Activated T-cell treated with anti-CD3 and anti-CD28 coated beads, Interleukin-2, amount 50 U/mL, for 24 hours (primary cell): ENCODE measurements around the gene FMNL2.

Experiments
- DNase-seq: peaks from one replicate; pipeline ENCODE4 v3.0.0-alpha.2; 2020
- H3K27ac Mint-ChIP-seq: 2 replicates; pipeline ENCODE4 v1.8.0; 2020; ENCODE audit warnings: mild to moderate bottlenecking, mixed read lengths
- H3K27me3 Mint-ChIP-seq: 2 replicates; pipeline ENCODE4 v1.8.0; 2020; ENCODE audit warnings: mixed read lengths
- H3K36me3 Mint-ChIP-seq: 2 replicates; pipeline ENCODE4 v1.8.0; 2020; ENCODE audit warnings: low read depth, mixed read lengths
- H3K4me1 Mint-ChIP-seq: 2 replicates; pipeline ENCODE4 v1.8.0; 2020; ENCODE audit warnings: low read depth, mixed read lengths
- H3K4me3 Mint-ChIP-seq: 2 replicates; pipeline ENCODE4 v1.8.0; 2020; ENCODE audit warnings: mild to moderate bottlenecking, moderate library complexity, mixed read lengths
- H3K9me3 Mint-ChIP-seq: 2 replicates; pipeline ENCODE4 v1.8.0; 2020; ENCODE audit warnings: mixed read lengths

Gene FMNL2

GRCh38 chr2:152330235-152330866 is 4.6 kb upstream of the FMNL2 start:
- DNase-seq, result no peak

GRCh38 chr2:152334701-152335015 is 316 bp upstream of the FMNL2 start:
- peaks cover 12% of the 10 kb centered on the region for H3K4me1 Mint-ChIP-seq
- DNase-seq, result no peak
- H3K27ac Mint-ChIP-seq, result no peak overlapping the region
- peak overlapping the region; percentile 77 for H3K4me3 Mint-ChIP-seq
- H3K9me3 Mint-ChIP-seq, result no peaks in the 10 kb centered on the region
- H3K27me3 Mint-ChIP-seq, result peaks cover 54% of the 10 kb centered on the region
- no peaks in the 10 kb centered on the region for H3K36me3 Mint-ChIP-seq

More at GRCh38 chr2:152330235-152330866, 4.6 kb upstream of the FMNL2 start:
- no peak overlapping the region for H3K4me3 Mint-ChIP-seq
- peaks cover 39% of the 10 kb centered on the region for H3K27me3 Mint-ChIP-seq
- H3K4me1 Mint-ChIP-seq, result peaks cover 6% of the 10 kb centered on the region
- no peaks in the 10 kb centered on the region for H3K9me3 Mint-ChIP-seq
- H3K36me3 Mint-ChIP-seq, result no peaks in the 10 kb centered on the region
- H3K27ac Mint-ChIP-seq, result no peak overlapping the region

- H3K27me3 Mint-ChIP-seq, result peaks cover 60% of the 10 kb centered on the region
- H3K4me3 Mint-ChIP-seq, result peak overlapping the region; percentile 62
- no peaks in the 10 kb centered on the region for H3K9me3 Mint-ChIP-seq
These were observed 748 bp downstream of the FMNL2 start for GRCh38 chr2:152335726-152336118.

GRCh38 chr2:152336119-152336853 is 1.3 kb downstream of the FMNL2 start:
- H3K27ac Mint-ChIP-seq, result no peak overlapping the region
- H3K36me3 Mint-ChIP-seq, result no peaks in the 10 kb centered on the region
- H3K27me3 Mint-ChIP-seq, result peaks cover 62% of the 10 kb centered on the region
- no peaks in the 10 kb centered on the region for H3K9me3 Mint-ChIP-seq
- peak; percentile 33 for DNase-seq
- peaks cover 12% of the 10 kb centered on the region for H3K4me1 Mint-ChIP-seq
- peak overlapping the region; percentile 62 for H3K4me3 Mint-ChIP-seq

More at GRCh38 chr2:152335726-152336118, 748 bp downstream of the FMNL2 start:
- DNase-seq, result peak; percentile 33
- no peaks in the 10 kb centered on the region for H3K36me3 Mint-ChIP-seq
- H3K27ac Mint-ChIP-seq, result no peak overlapping the region
- peaks cover 12% of the 10 kb centered on the region for H3K4me1 Mint-ChIP-seq

GRCh38 chr2:152336854-152337510 is 2.0 kb downstream of the FMNL2 start:
- peak overlapping the region; percentile 62 for H3K4me3 Mint-ChIP-seq
- DNase-seq, result no peak
- H3K27ac Mint-ChIP-seq, result no peak overlapping the region
- H3K27me3 Mint-ChIP-seq, result peaks cover 60% of the 10 kb centered on the region
- H3K9me3 Mint-ChIP-seq, result no peaks in the 10 kb centered on the region
- peaks cover 12% of the 10 kb centered on the region for H3K4me1 Mint-ChIP-seq
- no peaks in the 10 kb centered on the region for H3K36me3 Mint-ChIP-seq

GRCh38 chr2:152337511-152337903 is 2.5 kb downstream of the FMNL2 start:
- peaks cover 12% of the 10 kb centered on the region for H3K4me1 Mint-ChIP-seq
- no peaks in the 10 kb centered on the region for H3K9me3 Mint-ChIP-seq
- H3K27ac Mint-ChIP-seq, result no peak overlapping the region
- DNase-seq, result no peak
- peaks cover 56% of the 10 kb centered on the region for H3K27me3 Mint-ChIP-seq
- H3K4me3 Mint-ChIP-seq, result no peak overlapping the region
- no peaks in the 10 kb centered on the region for H3K36me3 Mint-ChIP-seq

GRCh38 chr2:152339556-152340286 is 4.7 kb downstream of the FMNL2 start:
- H3K9me3 Mint-ChIP-seq, result no peaks in the 10 kb centered on the region
- H3K27ac Mint-ChIP-seq, result no peak overlapping the region
- H3K4me3 Mint-ChIP-seq, result no peak overlapping the region
- peaks cover 7% of the 10 kb centered on the region for H3K4me1 Mint-ChIP-seq
- H3K27me3 Mint-ChIP-seq, result peaks cover 39% of the 10 kb centered on the region
- no peak for DNase-seq
- no peaks in the 10 kb centered on the region for H3K36me3 Mint-ChIP-seq

GRCh38 chr2:152342259-152343046 is 7.5 kb downstream of the FMNL2 start:
- DNase-seq, result no peak
- H3K4me1 Mint-ChIP-seq, result no peaks in the 10 kb centered on the region
- peaks cover 24% of the 10 kb centered on the region for H3K27me3 Mint-ChIP-seq
- H3K9me3 Mint-ChIP-seq, result no peaks in the 10 kb centered on the region
- H3K36me3 Mint-ChIP-seq, result no peaks in the 10 kb centered on the region
- H3K4me3 Mint-ChIP-seq, result no peak overlapping the region
- no peak overlapping the region for H3K27ac Mint-ChIP-seq

- H3K4me3 Mint-ChIP-seq, result no peak overlapping the region
- peaks cover 14% of the 10 kb centered on the region for H3K27me3 Mint-ChIP-seq
- no peaks in the 10 kb centered on the region for H3K4me1 Mint-ChIP-seq
- no peak overlapping the region for H3K27ac Mint-ChIP-seq
- H3K9me3 Mint-ChIP-seq, result no peaks in the 10 kb centered on the region
- no peak for DNase-seq
- no peaks in the 10 kb centered on the region for H3K36me3 Mint-ChIP-seq
These were observed 8.5 kb downstream of the FMNL2 start for GRCh38 chr2:152343426-152343825.

GRCh38 chr2:152344579-152345195 is 9.7 kb downstream of the FMNL2 start:
- Mint-ChIP-seq H3K4me3 (no peak overlapping the region), H3K36me3 (no peaks in the 10 kb centered on the region), H3K9me3 (no peaks in the 10 kb centered on the region), H3K4me1 (no peaks in the 10 kb centered on the region), H3K27me3 (peaks cover 10% of the 10 kb centered on the region), H3K27ac (no peak overlapping the region)
- no peak for DNase-seq

GRCh38 chr2:152347076-152347475 is 12.1 kb downstream of the FMNL2 start:
- Mint-ChIP-seq H3K4me3 (no peak overlapping the region), H3K4me1 (no peaks in the 10 kb centered on the region), H3K36me3 (no peaks in the 10 kb centered on the region), H3K27me3 (no peaks in the 10 kb centered on the region), H3K9me3 (no peaks in the 10 kb centered on the region), H3K27ac (no peak overlapping the region)
- DNase-seq, result no peak

GRCh38 chr2:152348388-152348787 is 13.4 kb downstream of the FMNL2 start:
- H3K4me3 Mint-ChIP-seq, result no peak overlapping the region
- no peaks in the 10 kb centered on the region for H3K27me3 Mint-ChIP-seq
- H3K36me3 Mint-ChIP-seq, result no peaks in the 10 kb centered on the region
- H3K27ac Mint-ChIP-seq, result no peak overlapping the region
- DNase-seq, result no peak
- no peaks in the 10 kb centered on the region for H3K9me3 Mint-ChIP-seq
- H3K4me1 Mint-ChIP-seq, result no peaks in the 10 kb centered on the region

- Mint-ChIP-seq H3K4me1 (no peaks in the 10 kb centered on the region), H3K27ac (no peak overlapping the region), H3K4me3 (no peak overlapping the region), H3K36me3 (no peaks in the 10 kb centered on the region), H3K27me3 (no peaks in the 10 kb centered on the region), H3K9me3 (no peaks in the 10 kb centered on the region)
- DNase-seq, result no peak
These were observed 14.4 kb downstream of the FMNL2 start for GRCh38 chr2:152349416-152349815.
